Upper lobe of right lung (tissue), 1 donor: ENCODE results near the gene SLCO2B1. TPM values are rescaled to one million over a fixed set of nuclear protein-coding genes. Genes with fewer than 3 reads are reported as not detected.
A peak's percentile ranks its signal among the peaks of the same experiment; 100 is the strongest.

ENCODE experiments used
- ATAC-seq: fragments of 200-7000 bp; cut with Tn5 transposase; one replicate; pipeline ENCODE4 v1.9.1; 2020; ENCODE audit warnings: mild to moderate bottlenecking, moderate library complexity
- DNase-seq: peaks from one replicate; pipeline ENCODE4 v3.0.0-alpha.2; 2020
- H3K27ac ChIP-seq: fragments of 200-600 bp; one replicate; pipeline ENCODE4 v1.8.0; 2022
- H3K27me3 ChIP-seq: fragments of 200-600 bp; one replicate; pipeline ENCODE4 v1.8.0; 2022; ENCODE audit warnings: mild to moderate bottlenecking
- H3K36me3 ChIP-seq: fragments of 200-600 bp; one replicate; pipeline ENCODE4 v1.8.0; 2022
- H3K4me1 ChIP-seq: fragments of 200-600 bp; one replicate; pipeline ENCODE4 v1.8.0; 2022
- H3K4me3 ChIP-seq: fragments of 200-600 bp; one replicate; pipeline ENCODE4 v1.8.0; 2022; ENCODE audit warnings: mild to moderate bottlenecking
- H3K9me3 ChIP-seq: fragments of 200-600 bp; one replicate; pipeline ENCODE4 v1.8.0; 2022
- CTCF ChIP-seq: fragments of 200-600 bp; IDR thresholded peaks from one replicate; pipeline ENCODE4 v1.8.0; 2022; ENCODE audit warnings: antibody characterized with exemption
- intact Hi-C: fragments of 100-400 bp; cut with DNase I; formaldehyde crosslinking; loops from one replicate; pipeline ENCODE4 v1.11.0; 2022
- total RNA-seq: library from RNA; stranded (reverse); fragmentation: NEBNext Ultra II Directional; extraction: Animal tissue kit (Norgen Biotek cat#: 25700); gene quantifications from one replicate; pipeline ENCODE4 v1.2.1, GENCODE V29; 2021
- donor health status: DM: no; HTN: yes; CAD: no; lungs with severe emphysema.

The SLCO2B1 gene
- total RNA-seq, 1 donor from 2014 or later: 204 TPM

- no peak for ATAC-seq
- Histone ChIP-seq H3K4me1 (no peaks in the 10 kb centered on the region), H3K9me3 (no peaks in the 10 kb centered on the region), H3K27ac (no peak overlapping the region), H3K36me3 (no peaks in the 10 kb centered on the region), H3K27me3 (no peaks in the 10 kb centered on the region), H3K4me3 (no peak overlapping the region)
- no peak for TF ChIP-seq CTCF
- no peak for DNase-seq
- intact Hi-C loops: no loop called here
Observed at GRCh38 chr11:75132080-75132479, 18.8 kb upstream of the SLCO2B1 start.

- intact Hi-C loops: no loop called here
- ATAC-seq (no peak), DNase-seq (no peak)
- H3K27ac ChIP-seq: no peak overlapping the region
- no peaks in the 10 kb centered on the region for H3K9me3 ChIP-seq
- H3K4me1 ChIP-seq: no peaks in the 10 kb centered on the region
- no peaks in the 10 kb centered on the region for H3K27me3 ChIP-seq
- H3K4me3 ChIP-seq: no peak overlapping the region
- H3K36me3 ChIP-seq: no peaks in the 10 kb centered on the region
- no peak for TF ChIP-seq CTCF
Observed at GRCh38 chr11:75133976-75134375, 16.9 kb upstream of the SLCO2B1 start.

GRCh38 chr11:75135021-75135650 is 15.8 kb upstream of the SLCO2B1 start:
- TF ChIP-seq CTCF: no peak
- intact Hi-C loops: no loop called here

GRCh38 chr11:75135651-75136050 is 15.3 kb upstream of the SLCO2B1 start:
- intact Hi-C loops: no loop called here
- H3K27me3 ChIP-seq: no peaks in the 10 kb centered on the region
- no peak overlapping the region for H3K27ac ChIP-seq
- ATAC-seq (peak; percentile 43), DNase-seq (no peak)
- H3K4me3 ChIP-seq: no peak overlapping the region
- TF ChIP-seq CTCF: no peak
- no peaks in the 10 kb centered on the region for H3K9me3 ChIP-seq
- H3K4me1 ChIP-seq: no peaks in the 10 kb centered on the region
- H3K36me3 ChIP-seq: no peaks in the 10 kb centered on the region

More at GRCh38 chr11:75135021-75135650, 15.8 kb upstream of the SLCO2B1 start:
- Histone ChIP-seq H3K27me3 (no peaks in the 10 kb centered on the region), H3K4me3 (no peak overlapping the region), H3K27ac (no peak overlapping the region), H3K9me3 (no peaks in the 10 kb centered on the region), H3K4me1 (no peaks in the 10 kb centered on the region), H3K36me3 (no peaks in the 10 kb centered on the region)
- DNase-seq (no peak), ATAC-seq (no peak)

- Histone ChIP-seq H3K4me1 (peaks cover 26% of the 10 kb centered on the region), H3K9me3 (no peaks in the 10 kb centered on the region), H3K27ac (no peak overlapping the region), H3K4me3 (no peak overlapping the region), H3K27me3 (no peaks in the 10 kb centered on the region), H3K36me3 (no peaks in the 10 kb centered on the region)
- intact Hi-C loops: loop anchor here (5.0 kb wide), 1 partner anchor 62 kb away; no protein-coding TSS in a partner anchor
- peak; percentile 96 for TF ChIP-seq CTCF
- ATAC-seq: peak; percentile 76
- peak; percentile 85 for DNase-seq
Observed at GRCh38 chr11:75140269-75141138, 10.4 kb upstream of the SLCO2B1 start.
